Progenitor cell of endocrine pancreas (in vitro differentiated cells): ENCODE measurements around the gene GPR161. TPM values are rescaled to one million over a fixed set of nuclear protein-coding genes. Genes with fewer than 3 reads are reported as not detected.

Experiments used
- DNase-seq: peaks from one replicate; pipeline ENCODE4 v3.0.0; 2021; ENCODE audit warnings: low spot score; ENCODE audit not compliant: unreplicated experiment
- H3K27ac Mint-ChIP-seq: 2 replicates; pipeline ENCODE4 v1.8.0; 2021; ENCODE audit warnings: mild to moderate bottlenecking, moderate library complexity, mixed read lengths
- H3K27me3 Mint-ChIP-seq: 2 replicates; pipeline ENCODE4 v1.8.0; 2021; ENCODE audit warnings: mixed read lengths
- H3K36me3 Mint-ChIP-seq: 2 replicates; pipeline ENCODE4 v1.8.0; 2022; ENCODE audit warnings: mixed read lengths; ENCODE audit not compliant: insufficient read depth
- H3K4me1 Mint-ChIP-seq: 2 replicates; pipeline ENCODE4 v1.8.0; 2021; ENCODE audit warnings: low read depth, mixed read lengths
- H3K4me3 Mint-ChIP-seq: 2 replicates; pipeline ENCODE4 v1.8.0; 2021; ENCODE audit warnings: low read depth, mild to moderate bottlenecking, moderate library complexity, mixed read lengths
- H3K9me3 Mint-ChIP-seq: 2 replicates; pipeline ENCODE4 v1.8.0; 2021; ENCODE audit warnings: low read depth, mixed read lengths
- total RNA-seq: library from RNA; stranded (reverse); gene quantifications from 2 replicates; pipeline ENCODE4 v1.2.1, GENCODE V29; 2021
- TF ChIP-seq, protein P1 (sequence below): fragments of 200-600 bp; sonication (generic); IDR thresholded peaks from one replicate; pipeline ENCODE4 v1.5.0; 2021; ENCODE audit warnings: antibody characterized with exemption, mild to moderate bottlenecking; ENCODE audit not compliant: unreplicated experiment

Gene GPR161
- total RNA-seq, 1 donor from 2014 or later: 58.5 TPM

DNA sequence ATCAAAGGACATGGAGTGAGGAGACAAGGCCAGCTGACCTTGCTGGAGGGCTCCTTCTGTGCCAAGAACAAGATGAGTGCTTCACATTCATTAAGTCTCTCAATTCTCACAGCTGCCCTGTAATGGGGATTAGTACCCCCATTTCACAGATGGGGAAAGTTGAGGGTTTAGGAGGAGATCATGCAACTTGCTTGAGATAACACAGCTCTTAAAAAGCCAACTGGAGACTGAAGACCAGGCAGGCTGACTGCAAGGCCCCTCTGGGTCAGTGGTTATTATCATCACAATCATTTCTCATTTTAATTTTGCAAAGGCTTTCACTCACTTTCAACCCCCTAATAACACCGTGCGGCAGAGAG is 46.8 kb downstream of the GPR161 start:
- no peak overlapping the region for H3K4me3 Mint-ChIP-seq
- peaks cover 4% of the 10 kb centered on the region for H3K4me1 Mint-ChIP-seq
- peaks cover 23% of the 10 kb centered on the region for H3K36me3 Mint-ChIP-seq
- no peak for DNase-seq
- no peak overlapping the region for H3K27ac Mint-ChIP-seq
- no peaks in the 10 kb centered on the region for H3K27me3 Mint-ChIP-seq
- TF ChIP-seq, protein P1, sequence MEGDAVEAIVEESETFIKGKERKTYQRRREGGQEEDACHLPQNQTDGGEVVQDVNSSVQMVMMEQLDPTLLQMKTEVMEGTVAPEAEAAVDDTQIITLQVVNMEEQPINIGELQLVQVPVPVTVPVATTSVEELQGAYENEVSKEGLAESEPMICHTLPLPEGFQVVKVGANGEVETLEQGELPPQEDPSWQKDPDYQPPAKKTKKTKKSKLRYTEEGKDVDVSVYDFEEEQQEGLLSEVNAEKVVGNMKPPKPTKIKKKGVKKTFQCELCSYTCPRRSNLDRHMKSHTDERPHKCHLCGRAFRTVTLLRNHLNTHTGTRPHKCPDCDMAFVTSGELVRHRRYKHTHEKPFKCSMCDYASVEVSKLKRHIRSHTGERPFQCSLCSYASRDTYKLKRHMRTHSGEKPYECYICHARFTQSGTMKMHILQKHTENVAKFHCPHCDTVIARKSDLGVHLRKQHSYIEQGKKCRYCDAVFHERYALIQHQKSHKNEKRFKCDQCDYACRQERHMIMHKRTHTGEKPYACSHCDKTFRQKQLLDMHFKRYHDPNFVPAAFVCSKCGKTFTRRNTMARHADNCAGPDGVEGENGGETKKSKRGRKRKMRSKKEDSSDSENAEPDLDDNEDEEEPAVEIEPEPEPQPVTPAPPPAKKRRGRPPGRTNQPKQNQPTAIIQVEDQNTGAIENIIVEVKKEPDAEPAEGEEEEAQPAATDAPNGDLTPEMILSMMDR: no peak
- no peaks in the 10 kb centered on the region for H3K9me3 Mint-ChIP-seq

- no peaks in the 10 kb centered on the region for H3K9me3 Mint-ChIP-seq
- H3K27me3 Mint-ChIP-seq: no peaks in the 10 kb centered on the region
- H3K4me3 Mint-ChIP-seq: no peak overlapping the region
- TF ChIP-seq, protein P1: no peak
- no peak for DNase-seq
- peaks cover 4% of the 10 kb centered on the region for H3K4me1 Mint-ChIP-seq
- H3K27ac Mint-ChIP-seq: no peak overlapping the region
- H3K36me3 Mint-ChIP-seq: peaks cover 26% of the 10 kb centered on the region
Measured at GRCh38 chr1:168089326-168089978, 47.3 kb downstream of the GPR161 start.

GRCh38 chr1:168088511-168089325 is 48.0 kb downstream of the GPR161 start:
- Mint-ChIP-seq H3K27me3 (no peaks in the 10 kb centered on the region), H3K36me3 (peaks cover 23% of the 10 kb centered on the region), H3K4me3 (no peak overlapping the region), H3K9me3 (no peaks in the 10 kb centered on the region), H3K27ac (peak overlapping the region; percentile 12), H3K4me1 (peaks cover 4% of the 10 kb centered on the region)
- DNase-seq: no peak
- TF ChIP-seq, protein P1: no peak

GRCh38 chr1:168087696-168088095 is 49.0 kb downstream of the GPR161 start:
- TF ChIP-seq, protein P1: no peak
- H3K9me3 Mint-ChIP-seq: no peaks in the 10 kb centered on the region
- no peak overlapping the region for H3K4me3 Mint-ChIP-seq
- H3K27ac Mint-ChIP-seq: no peak overlapping the region
- H3K27me3 Mint-ChIP-seq: no peaks in the 10 kb centered on the region
- peaks cover 20% of the 10 kb centered on the region for H3K36me3 Mint-ChIP-seq
- DNase-seq: no peak
- H3K4me1 Mint-ChIP-seq: peaks cover 4% of the 10 kb centered on the region

GRCh38 chr1:168086438-168086837 is 50.3 kb downstream of the GPR161 start:
- H3K4me3 Mint-ChIP-seq: no peak overlapping the region
- peaks cover 18% of the 10 kb centered on the region for H3K36me3 Mint-ChIP-seq
- no peaks in the 10 kb centered on the region for H3K27me3 Mint-ChIP-seq
- no peaks in the 10 kb centered on the region for H3K9me3 Mint-ChIP-seq
- DNase-seq: no peak
- H3K27ac Mint-ChIP-seq: no peak overlapping the region
- TF ChIP-seq, protein P1: no peak
- peaks cover 7% of the 10 kb centered on the region for H3K4me1 Mint-ChIP-seq
